ENCODE results near the gene RNF144A. TPM values are rescaled to one million over a fixed set of nuclear protein-coding genes. Genes with fewer than 3 reads are reported as not detected.

Gene RNF144A
- total RNA-seq, 1 experiment from 2014 or later, result 10.6 TPM

- peaks cover 7% of the 10 kb centered on the region for H3K79me1 ChIP-seq (ENCODE audit: insufficient read depth, low read depth, low read length, poor library complexity, severe bottlenecking)
- no peak overlapping the region for H3K14ac ChIP-seq (ENCODE audit: insufficient read depth, low read length)
- H2BK12ac ChIP-seq (ENCODE audit: insufficient read length, low read depth, low read length), result no peak overlapping the region
- H3K27ac ChIP-seq (ENCODE audit: insufficient read length, low read depth, low read length), result no peak overlapping the region
- Mint-ChIP-seq H3K27me3 (ENCODE audit: low read depth) (no peaks in the 10 kb centered on the region), H3K9me3 (peaks cover 0 to 5% of the 10 kb centered on the region in 2 experiments; a peak in 2 of 5 replicates), H3K4me3 (no peak overlapping the region), H3K4me1 (peaks cover 36 to 40% of the 10 kb centered on the region in 2 experiments), H3K36me3 (ENCODE audit: insufficient read depth in 1 of 3, low read depth in 3 of 3) (no peaks in the 10 kb centered on the region; a peak in 2 of 7 replicates), H3K27ac (no peak overlapping the region)
- TF ChIP-seq CTCF (conservative IDR thresholded peaks at IDR 0.05), result no peak
- H2BK15ac ChIP-seq (ENCODE audit: low read depth, low read length), result no peak overlapping the region
- H4K5ac ChIP-seq (ENCODE audit: insufficient read length, low read depth, low read length), result no peak overlapping the region
- no peak overlapping the region for H2AK5ac ChIP-seq (ENCODE audit: insufficient read length, low read length)
- H3K27me3 ChIP-seq (ENCODE audit: insufficient read depth, low read length), result no peaks in the 10 kb centered on the region
- H3K4ac ChIP-seq (ENCODE audit: low read depth, low read length), result no peak overlapping the region
- H3K9me3 ChIP-seq (ENCODE audit: control insufficient read depth, low read depth, low read length), result no peaks in the 10 kb centered on the region
- H3T11ph ChIP-seq (ENCODE audit: low read length), result no peak overlapping the region
- no peak overlapping the region for H3K18ac ChIP-seq (ENCODE audit: insufficient read length, low read depth, low read length)
- no peaks in the 10 kb centered on the region for H3K79me2 ChIP-seq (ENCODE audit: insufficient read depth, low read length)
- H3K56ac ChIP-seq (ENCODE audit: insufficient read length, low read depth, low read length), result no peak overlapping the region
- WGBS (ENCODE audit: extremely low coverage, insufficient read length, low lambda C conversion rate), result no CpG with 5 or more reads among the region's 1 CpG
- H3K9ac ChIP-seq (ENCODE audit: extremely low read depth, insufficient read length, low read length), result no peak overlapping the region
- DNase-seq, result no peak
- H3K4me1 ChIP-seq (ENCODE audit: insufficient read depth, low read length), result no peaks in the 10 kb centered on the region
- no peak overlapping the region for H2BK5ac ChIP-seq (ENCODE audit: insufficient read length, low read length)
- H4K8ac ChIP-seq (replicated peaks; ENCODE audit: insufficient read length, low read depth, low read length), result no peak overlapping the region
- no peak overlapping the region for H3K23ac ChIP-seq (ENCODE audit: insufficient read length, low read depth, low read length)
- H2AFZ ChIP-seq (ENCODE audit: low read length), result no peak overlapping the region
- no peak overlapping the region for H2BK20ac ChIP-seq (ENCODE audit: low read depth, low read length, poor library complexity, severe bottlenecking)
- H2BK120ac ChIP-seq (ENCODE audit: low read depth, low read length, poor library complexity, severe bottlenecking), result no peak overlapping the region
- no peaks in the 10 kb centered on the region for H4K20me1 ChIP-seq (ENCODE audit: control insufficient read depth, insufficient read depth, insufficient read length)
- H4K91ac ChIP-seq (ENCODE audit: insufficient read length, low read depth, low read length), result no peak overlapping the region
- H3K23me2 ChIP-seq (ENCODE audit: insufficient read length, low read depth, low read length, poor library complexity, severe bottlenecking), result no peaks in the 10 kb centered on the region
- no peak overlapping the region for H3K4me2 ChIP-seq (ENCODE audit: insufficient read depth, insufficient read length, low read length)
Observed at GRCh38 chr2:6934345-6934744, 17.1 kb downstream of the RNF144A start.

Data from H9 (cell line).